HFFc6 (cell line): ENCODE data around the gene DYDC1. TPM values are rescaled to one million over a fixed set of nuclear protein-coding genes. Genes with fewer than 3 reads are reported as not detected.

ENCODE experiments used
- DNase-seq: peaks from one replicate; pipeline ENCODE4 v3.0.0-alpha.2; 2018
- H3K27ac Mint-ChIP-seq: 2 replicates; pipeline ENCODE4 v1.8.0; 2020; ENCODE audit warnings: mild to moderate bottlenecking, mixed read lengths
- H3K27me3 Mint-ChIP-seq: 2 replicates; pipeline ENCODE4 v1.8.0; 2021; ENCODE audit warnings: mild to moderate bottlenecking, moderate library complexity, mixed read lengths; ENCODE audit not compliant: insufficient read depth
- H3K36me3 Mint-ChIP-seq: 2 replicates; pipeline ENCODE4 v1.8.0; 2021; ENCODE audit warnings: low read depth, mixed read lengths
- H3K4me1 Mint-ChIP-seq: 2 replicates; pipeline ENCODE4 v1.8.0; 2020; ENCODE audit warnings: low read depth, mixed read lengths
- H3K4me3 Mint-ChIP-seq: 2 replicates; pipeline ENCODE4 v1.8.0; 2020; ENCODE audit warnings: mild to moderate bottlenecking, moderate library complexity, mixed read lengths
- H3K9me3 Mint-ChIP-seq: 2 replicates; pipeline ENCODE4 v1.8.0; 2020; ENCODE audit warnings: mild to moderate bottlenecking, mixed read lengths
- total RNA-seq, 6 experiments: library from RNA; stranded (reverse); fragmentation: NEBNext Ultra II Directional; extraction: Animal tissue kit (Norgen Biotek cat#: 25700); gene quantifications; 2 replicates in 1 of 6; 3 replicates in 5 of 6; pipeline ENCODE4 v1.2.3, GENCODE V29; 2021
- TF ChIP-seq, protein P1 (sequence below): fragments of 200-600 bp; sonication (generic); IDR thresholded peaks from 2 replicates; pipeline ENCODE4 v1.5.0; 2021; ENCODE audit warnings: antibody characterized with exemption, mild to moderate bottlenecking

Gene DYDC1
- total RNA-seq, 6 experiments from 2014 or later = not detected

DNA sequence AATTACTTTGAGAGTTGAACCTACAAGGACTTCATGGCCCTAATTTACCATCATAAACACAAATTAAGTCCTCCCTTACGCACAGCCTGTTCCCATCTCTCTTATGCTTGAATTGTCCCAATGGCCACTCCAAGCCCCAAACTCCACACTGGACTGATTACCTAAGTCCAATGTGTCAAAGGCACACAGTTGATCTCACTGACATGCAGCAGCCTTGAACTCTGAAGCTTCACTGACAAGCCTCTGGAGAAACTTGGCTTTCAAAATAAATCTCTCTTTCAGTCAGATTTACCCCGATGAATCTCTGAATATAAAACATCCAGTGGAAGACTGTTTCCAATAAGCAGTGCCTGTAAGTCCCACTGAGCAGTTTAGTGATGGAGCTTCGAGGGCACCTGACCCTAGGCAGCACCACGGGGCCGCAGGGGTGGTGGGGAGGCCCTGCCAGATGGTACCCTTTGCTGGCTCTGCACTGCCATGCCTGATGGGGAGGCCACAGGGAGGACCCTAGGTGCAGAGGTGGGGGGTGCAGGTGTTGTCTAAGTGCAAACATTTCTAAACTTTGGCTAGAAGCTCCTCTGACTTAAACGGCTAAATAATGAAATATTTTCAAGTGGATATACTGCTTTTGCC lies 63.8 kb downstream of the DYDC1 start:
- Mint-ChIP-seq H3K4me3 (no peak overlapping the region), H3K9me3 (0 out of 2 replicates have a peak, but pooled peaks cover 4% of the 10 kb centered on the region), H3K27ac (no peak overlapping the region), H3K36me3 (no peaks in the 10 kb centered on the region), H3K27me3 (peaks cover 18% of the 10 kb centered on the region), H3K4me1 (peaks cover 5% of the 10 kb centered on the region; the same call in 1 of the 2 replicates)
- DNase-seq = no peak
- TF ChIP-seq, protein P1, sequence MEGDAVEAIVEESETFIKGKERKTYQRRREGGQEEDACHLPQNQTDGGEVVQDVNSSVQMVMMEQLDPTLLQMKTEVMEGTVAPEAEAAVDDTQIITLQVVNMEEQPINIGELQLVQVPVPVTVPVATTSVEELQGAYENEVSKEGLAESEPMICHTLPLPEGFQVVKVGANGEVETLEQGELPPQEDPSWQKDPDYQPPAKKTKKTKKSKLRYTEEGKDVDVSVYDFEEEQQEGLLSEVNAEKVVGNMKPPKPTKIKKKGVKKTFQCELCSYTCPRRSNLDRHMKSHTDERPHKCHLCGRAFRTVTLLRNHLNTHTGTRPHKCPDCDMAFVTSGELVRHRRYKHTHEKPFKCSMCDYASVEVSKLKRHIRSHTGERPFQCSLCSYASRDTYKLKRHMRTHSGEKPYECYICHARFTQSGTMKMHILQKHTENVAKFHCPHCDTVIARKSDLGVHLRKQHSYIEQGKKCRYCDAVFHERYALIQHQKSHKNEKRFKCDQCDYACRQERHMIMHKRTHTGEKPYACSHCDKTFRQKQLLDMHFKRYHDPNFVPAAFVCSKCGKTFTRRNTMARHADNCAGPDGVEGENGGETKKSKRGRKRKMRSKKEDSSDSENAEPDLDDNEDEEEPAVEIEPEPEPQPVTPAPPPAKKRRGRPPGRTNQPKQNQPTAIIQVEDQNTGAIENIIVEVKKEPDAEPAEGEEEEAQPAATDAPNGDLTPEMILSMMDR = no peak

DNA sequence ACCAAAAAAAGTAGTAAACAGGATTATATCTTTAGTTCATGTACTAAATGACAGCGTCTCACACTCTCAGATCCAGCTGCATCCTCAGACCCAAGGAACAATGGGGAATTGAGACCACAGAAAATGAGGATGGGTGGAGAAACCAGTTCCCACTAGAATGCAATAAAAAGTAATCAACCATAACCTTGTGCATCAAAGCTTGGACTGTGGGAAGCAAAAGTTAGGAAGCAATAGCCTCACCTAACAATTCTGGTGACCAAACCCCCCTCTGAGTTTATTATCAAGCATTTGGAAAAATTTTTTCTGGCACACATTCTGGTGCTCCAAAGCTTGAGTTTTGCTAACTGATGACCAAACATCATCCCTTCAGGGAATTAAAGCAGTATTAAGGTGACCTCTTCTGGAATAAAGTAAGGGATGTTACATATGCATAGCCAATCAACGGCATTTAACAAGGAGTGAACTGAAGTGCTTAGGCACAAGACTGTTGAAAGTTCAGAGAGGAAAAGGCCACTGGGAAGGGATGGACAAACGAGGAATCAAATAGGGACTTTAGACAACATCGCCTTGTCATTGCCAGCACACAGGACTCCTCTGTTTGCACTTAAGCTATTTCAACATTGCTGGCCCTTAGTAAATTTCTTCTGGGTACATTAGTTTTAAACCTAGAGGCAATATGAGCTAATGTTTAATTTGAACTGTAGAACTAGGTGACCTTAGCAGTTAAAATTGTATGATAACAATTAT lies 65.9 kb downstream of the DYDC1 start:
- Mint-ChIP-seq H3K36me3 (no peaks in the 10 kb centered on the region), H3K9me3 (no peaks in the 10 kb centered on the region), H3K4me3 (no peak overlapping the region), H3K4me1 (peaks cover 5% of the 10 kb centered on the region; the same call in 1 of the 2 replicates), H3K27me3 (peaks cover 21% of the 10 kb centered on the region), H3K27ac (no peak overlapping the region)
- TF ChIP-seq, protein P1 = no peak
- no peak for DNase-seq

DNA sequence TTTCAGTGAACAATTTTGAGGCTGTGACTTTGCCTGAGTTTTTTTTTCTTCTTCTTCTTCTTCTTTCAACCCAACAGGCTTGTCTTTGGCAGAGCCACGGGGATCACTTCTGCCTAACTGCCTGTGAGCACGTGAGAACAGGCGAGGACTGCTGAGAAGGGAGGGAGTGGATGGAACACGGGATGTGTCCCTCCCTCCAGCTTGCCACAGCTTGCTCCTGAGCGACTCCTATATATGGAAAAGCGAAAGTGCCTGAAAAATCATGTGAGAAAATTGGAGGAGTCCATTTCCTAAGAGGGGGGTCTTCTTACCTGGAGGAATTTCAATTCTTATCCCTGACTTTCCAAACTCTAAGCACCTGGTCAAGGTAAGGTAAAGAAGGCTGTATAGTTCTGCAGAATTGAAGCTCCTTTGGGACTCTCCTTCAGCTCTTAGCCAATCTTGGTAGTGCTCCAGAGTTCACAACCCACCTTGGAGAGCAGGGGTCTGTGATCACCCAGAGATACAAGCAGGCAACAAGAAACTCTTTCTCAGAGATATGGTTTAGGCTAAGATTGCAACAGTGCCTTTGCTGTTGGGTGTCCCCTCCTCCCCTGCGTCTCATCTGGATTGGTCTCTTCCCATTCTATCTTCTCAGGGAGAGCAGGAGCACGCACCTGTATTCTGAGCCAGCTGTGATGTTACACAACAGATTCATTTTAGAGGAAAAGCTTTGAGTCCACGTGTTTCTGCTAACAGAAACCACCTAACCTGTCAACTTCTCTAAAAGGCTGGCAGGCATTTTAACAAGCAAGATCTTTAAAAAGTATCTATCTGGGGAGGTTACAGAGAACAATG lies 66.9 kb downstream of the DYDC1 start, which contains the start of gene MAT1A:
MAT1A (minus strand) TSS at position 208 of the 837 bp plus-strand sequence. CDS start 235 bp downstream, outside the sequence.
- Mint-ChIP-seq H3K9me3 (no peaks in the 10 kb centered on the region), H3K36me3 (no peaks in the 10 kb centered on the region), H3K27ac (no peak within 1 kb of the TSS), H3K4me3 (no peak within 1 kb of the TSS), H3K27me3 (peaks cover 20% of the 10 kb centered on the region), H3K4me1 (peaks cover 5% of the 10 kb centered on the region; the same call in 1 of the 2 replicates)
- TF ChIP-seq, protein P1 = 0 out of 2 replicates have a peak, but pooled peaks have one; percentile 8
- peak; percentile 11 for DNase-seq

DNA sequence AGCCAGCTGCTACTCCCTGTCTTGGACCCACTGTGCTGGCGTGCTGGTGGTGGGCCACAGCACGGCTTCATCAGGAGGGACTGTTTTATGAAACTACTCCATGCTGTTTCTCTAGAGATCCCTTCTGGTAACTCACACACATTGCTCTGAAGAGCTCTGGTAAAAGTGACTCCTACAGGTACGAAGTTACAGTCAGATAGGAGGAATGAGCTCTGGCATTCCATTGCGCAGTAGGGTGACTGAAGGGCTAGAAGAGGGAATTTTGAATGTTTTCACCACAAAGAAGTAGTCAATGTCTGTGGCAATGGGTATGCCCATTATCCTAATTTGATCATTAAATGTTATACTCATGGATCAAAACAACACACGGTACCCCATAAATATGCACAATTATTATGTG lies 67.7 kb downstream of the DYDC1 start:
- peaks cover 17% of the 10 kb centered on the region for H3K27me3 Mint-ChIP-seq
- no peaks in the 10 kb centered on the region for H3K36me3 Mint-ChIP-seq
- no peaks in the 10 kb centered on the region for H3K9me3 Mint-ChIP-seq
- H3K4me1 Mint-ChIP-seq = peaks cover 5% of the 10 kb centered on the region; the same call in 1 of the 2 replicates
- TF ChIP-seq, protein P1 = no peak
- no peak overlapping the region for H3K27ac Mint-ChIP-seq
- DNase-seq = no peak
- no peak overlapping the region for H3K4me3 Mint-ChIP-seq

Other genes with a start within 250 kb of the DYDC1 start
- 1 to 10 TPM; 2.1 to 6.6 (median 6.2) TPM for gene PLAC9, start 224.0 kb downstream of the DYDC1 start, total RNA-seq
- gene ANXA11, start 151.2 kb downstream of the DYDC1 start, total RNA-seq = 100 to 1,000 TPM; 253 to 361 (median 336) TPM
- gene MAT1A, start 67.1 kb downstream of the DYDC1 start, total RNA-seq = not detected
- not detected for gene DYDC2, start within 50 bp of the DYDC1 start, total RNA-seq
- gene PRXL2A, start 51.8 kb upstream of the DYDC1 start, total RNA-seq = under 1 TPM in 3 of 6 experiments, not detected in 3; 0.15 to 0.52 (median 0.28) TPM
- 10 to 100 TPM; 72.9 to 96.2 (median 84.5) TPM for gene TSPAN14, start 97.6 kb upstream of the DYDC1 start, total RNA-seq
- gene SH2D4B, start 181.1 kb upstream of the DYDC1 start, total RNA-seq = not detected